ENCODE results near the gene CDKL1.
"Not testable (repeated sequence)": the region's sequence is repeated elsewhere in the genome, so short reads cannot be mapped to it uniquely, and the experiment has no call there.

The CDKL1 gene

DNA sequence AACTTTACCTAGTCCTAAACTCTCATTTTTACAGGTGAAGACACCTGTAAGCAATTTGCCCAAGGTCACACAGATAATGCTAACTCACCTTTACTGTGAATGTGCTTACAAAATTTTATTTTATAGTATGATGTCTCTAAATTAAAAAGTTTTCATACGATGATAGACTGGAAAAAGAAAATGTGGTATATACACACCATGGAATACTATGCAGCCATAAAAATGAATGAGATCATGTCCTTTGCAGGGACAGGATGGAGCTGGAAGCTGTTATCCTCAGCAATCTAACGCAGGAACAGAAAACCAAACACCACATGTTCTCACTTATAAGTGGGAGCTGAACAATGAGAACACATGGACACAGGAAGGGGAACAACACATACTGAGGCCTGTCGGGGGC lies 40.4 kb downstream of the CDKL1 start:
- DNase-seq = not testable (repeated sequence)

DNA sequence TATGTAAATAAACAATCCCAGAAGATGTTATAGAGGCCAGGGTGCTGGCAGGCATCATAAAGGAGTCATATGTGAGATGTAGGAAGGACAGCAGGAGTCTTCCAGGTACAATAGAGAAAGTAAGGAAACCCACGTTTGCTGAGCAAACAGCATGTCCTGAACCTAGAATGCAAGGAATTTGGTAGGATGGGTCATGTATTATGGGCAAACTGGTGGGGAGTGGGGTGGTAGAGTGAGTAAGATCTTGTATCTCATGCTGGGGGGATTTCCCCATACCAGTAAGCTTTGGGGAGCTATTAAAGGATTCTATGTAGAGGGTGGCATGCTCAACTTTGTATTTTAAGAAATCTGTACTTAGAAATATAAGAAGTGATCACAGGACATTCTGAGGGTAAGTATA lies 41.0 kb downstream of the CDKL1 start:
- DNase-seq = no peak

DNA sequence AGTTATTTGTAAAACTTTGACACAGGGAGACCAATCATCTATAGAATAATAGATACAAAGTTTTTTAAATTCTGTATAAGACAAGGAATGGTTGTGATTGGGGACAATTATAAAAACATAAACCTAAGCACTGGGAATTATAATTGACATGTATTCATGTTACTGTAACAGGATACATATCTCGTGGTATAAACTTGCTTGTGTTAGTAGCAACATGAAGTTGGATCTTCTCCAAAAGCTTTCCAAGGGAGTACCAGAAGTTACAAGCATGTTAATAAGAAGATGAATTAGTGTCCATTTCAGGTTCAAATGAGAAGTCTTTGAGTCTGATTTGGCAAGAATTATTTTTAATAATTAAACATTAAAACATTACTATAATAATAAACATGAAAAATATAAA lies 42.2 kb downstream of the CDKL1 start:
- no peak for DNase-seq

DNA sequence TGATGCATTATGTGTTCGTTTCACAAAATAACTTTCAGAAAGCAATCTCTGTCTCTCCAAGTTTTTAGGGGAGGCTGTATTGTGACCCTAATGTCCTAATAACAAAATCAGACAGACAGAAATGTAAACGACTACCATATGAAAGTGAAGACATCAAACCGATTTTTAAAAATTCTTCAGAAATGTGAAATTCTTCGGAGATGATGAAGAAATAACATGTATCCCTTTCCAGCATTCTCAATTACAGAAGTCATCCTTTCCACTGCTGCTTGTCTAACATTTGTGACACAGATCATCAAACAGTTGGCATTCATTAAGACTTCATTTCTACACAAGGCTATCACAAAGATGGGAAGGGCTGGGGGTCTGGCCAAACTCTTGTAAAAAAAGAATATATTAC lies 43.6 kb downstream of the CDKL1 start:
- DNase-seq = no peak

DNA sequence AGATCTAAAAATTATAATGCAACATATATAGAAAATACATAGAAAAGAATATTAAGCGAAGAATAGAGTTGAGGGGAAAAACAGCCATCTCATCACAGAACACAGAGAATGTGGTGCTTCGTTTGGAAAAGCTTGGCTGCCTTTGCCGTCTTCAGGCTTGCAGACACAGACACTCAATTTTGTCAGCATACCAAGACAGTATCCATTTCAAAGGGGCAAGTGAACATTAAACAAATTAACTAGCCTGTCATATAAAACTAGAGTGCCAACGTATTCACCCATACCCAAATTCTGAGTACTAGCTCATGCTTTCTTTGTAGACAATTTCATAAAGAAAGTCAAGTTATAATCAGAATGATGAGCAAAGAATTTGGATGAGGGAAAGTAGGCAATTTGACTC lies 44.1 kb downstream of the CDKL1 start:
- DNase-seq = no peak

DNA sequence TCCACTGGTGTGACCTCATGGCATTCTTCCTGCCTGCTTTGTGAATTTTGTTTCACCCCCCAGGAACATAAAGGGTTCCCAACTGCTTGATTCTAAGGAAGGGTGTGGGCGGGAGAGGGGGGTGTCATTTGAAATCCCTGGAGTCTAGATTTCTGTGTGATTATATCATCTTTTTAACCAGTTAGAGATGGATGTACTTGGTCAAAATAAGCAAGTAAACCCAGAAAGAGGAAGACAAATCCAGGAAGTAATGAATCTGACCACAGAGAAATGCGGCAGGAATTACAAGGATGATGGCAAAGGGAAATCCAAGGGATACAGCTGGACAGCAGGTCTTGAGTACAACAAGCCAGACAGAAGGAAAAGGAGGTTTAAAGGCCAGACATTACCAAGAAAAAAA lies 45.7 kb downstream of the CDKL1 start:
- DNase-seq = no peak

DNA sequence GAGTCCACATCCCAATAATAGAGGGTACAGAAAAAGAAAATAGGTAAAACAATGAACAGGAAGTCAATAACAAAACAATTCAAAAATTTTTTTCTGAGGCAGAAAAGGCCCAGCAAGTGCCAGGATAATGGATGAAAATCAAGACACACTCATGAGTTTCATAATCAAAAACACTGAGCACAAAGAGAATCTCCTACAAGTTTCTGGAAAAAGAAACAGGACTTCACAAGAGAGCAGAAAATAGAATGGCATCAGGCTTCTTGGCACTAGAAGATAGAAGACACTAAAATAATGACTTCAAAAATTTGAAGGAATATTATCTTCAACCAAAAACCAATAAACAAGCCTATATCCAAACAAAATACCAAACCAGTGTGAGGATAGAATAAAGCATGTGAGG lies 47.7 kb downstream of the CDKL1 start:
- no peak for DNase-seq

DNA sequence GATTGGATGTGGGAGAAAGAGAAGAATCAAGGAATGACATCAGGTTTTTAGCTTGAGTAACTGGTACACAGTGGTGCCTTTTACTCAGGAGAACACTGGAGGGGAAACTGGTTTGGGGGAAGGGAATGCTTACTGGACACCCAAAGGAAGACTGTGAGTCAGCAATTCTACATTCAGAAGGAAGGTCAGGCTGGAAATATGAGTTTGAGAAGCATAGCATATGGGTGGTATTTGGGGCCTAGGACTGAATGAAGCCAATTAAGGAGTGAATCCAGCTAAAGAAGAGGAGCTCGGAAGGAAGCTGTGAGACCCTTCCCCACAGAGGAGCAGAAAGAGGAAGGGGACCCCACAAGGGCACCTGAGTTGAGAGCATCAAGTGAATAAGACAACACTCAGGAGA lies 49.2 kb downstream of the CDKL1 start:
- no peak for DNase-seq

DNA sequence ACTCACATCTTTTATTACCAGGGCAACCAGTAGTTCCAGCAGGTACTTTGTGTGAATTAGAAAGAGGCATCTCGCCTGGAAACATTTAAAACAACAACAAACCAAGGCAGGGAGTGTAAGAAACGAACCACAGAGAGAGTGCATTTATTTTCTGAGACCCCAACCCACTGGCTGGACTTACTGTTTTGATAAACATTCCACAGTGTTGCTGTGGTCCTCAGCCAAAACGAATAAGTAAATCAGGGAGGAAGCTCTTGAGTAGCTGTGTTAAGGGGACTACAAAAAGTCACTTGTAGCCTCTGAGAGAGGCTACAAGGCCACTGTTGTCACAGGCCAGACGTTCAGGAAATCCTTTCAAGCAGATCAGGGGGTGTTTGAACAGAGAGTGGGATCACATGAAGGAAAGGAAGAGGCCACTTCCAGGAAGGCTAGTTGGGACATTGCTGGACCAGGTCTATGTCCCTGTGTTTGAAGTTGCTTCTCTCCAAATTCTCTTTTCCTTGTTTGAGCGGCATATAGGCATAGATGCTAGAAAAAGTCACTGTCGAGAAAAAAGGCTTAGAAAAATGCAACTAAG lies 50.7 kb downstream of the CDKL1 start:
- no peak for DNase-seq

DNA sequence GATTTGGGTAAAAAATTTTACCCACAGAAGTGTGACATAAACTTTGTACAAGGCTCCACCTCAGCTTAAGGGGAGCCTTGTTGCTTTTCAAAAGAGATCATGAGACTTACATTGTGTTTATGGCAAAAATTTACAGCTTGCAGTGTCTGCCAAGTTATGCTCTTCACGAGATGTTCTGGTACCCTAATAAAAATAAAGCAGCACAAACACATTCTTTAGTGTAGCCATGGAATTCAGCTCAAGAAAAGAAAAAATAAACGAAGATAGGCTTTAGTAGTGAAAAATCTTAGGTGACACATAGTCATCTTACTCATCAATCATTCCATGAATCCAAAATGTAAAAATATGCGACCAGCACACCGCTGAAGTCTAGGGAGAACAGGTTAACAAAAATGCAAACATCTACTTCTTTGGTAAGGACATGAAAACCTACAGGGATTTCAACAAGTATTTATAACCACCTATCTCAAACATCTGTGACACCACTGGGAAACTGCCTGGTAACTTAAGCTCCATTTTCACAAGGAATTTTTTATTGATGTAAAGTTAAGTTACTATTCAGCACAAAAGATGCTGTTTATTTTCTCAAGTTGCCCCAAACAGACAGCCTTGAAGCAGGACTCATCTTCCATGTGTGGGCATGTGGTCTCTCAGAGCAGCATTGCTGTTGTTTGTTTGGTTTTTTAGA lies 51.7 kb downstream of the CDKL1 start:
- no peak for DNase-seq

DNA sequence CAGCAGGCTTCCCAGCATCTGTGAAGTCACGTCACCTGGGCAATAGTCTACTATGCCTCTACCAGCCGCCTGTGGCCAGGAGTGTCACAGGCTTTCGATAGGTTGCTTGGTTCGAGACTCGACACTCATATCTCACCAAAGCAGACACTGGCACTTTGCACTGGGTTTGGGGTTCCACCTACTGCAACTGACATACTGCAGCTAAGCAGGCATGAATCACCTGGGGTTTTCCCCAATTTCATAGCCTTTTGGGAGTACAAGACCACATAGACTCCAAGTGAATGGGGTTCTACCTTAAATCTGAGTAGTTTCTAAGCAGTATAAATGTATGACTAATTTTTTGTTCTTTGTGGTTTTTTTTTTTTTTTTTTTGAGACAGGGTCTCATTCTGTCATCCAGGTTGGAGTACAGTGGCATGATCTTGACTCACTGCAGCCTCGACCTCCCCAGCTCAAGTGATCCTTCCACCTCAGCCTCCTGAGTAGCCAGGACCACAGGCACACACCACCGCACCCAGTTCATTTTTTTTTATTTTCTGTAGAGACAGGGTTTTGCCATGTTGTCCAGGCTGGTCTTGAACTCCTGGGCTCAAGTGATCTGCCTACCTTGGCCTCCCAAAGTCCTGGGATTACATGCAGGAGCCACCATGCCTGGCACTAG lies 52.4 kb downstream of the CDKL1 start:
- DNase-seq = no peak

DNA sequence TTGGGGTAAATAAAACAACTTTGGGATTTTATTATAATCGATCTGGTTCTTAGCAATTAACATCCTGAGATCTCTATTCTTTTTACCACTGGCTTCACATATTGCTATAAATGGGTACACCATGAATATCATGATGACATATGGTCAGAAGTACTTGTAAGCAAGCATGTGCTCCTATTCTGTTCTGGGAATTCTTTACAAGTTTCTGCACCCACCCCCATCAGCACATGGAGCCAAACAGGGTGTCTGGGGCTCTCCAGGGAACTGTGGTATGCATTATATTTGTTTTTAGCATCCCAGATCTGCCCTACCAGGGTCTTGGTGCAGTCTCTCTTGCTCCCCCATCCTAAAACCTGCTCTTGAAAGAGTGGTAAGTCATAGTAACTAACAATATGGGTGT lies 53.2 kb downstream of the CDKL1 start:
- no peak for DNase-seq

DNA sequence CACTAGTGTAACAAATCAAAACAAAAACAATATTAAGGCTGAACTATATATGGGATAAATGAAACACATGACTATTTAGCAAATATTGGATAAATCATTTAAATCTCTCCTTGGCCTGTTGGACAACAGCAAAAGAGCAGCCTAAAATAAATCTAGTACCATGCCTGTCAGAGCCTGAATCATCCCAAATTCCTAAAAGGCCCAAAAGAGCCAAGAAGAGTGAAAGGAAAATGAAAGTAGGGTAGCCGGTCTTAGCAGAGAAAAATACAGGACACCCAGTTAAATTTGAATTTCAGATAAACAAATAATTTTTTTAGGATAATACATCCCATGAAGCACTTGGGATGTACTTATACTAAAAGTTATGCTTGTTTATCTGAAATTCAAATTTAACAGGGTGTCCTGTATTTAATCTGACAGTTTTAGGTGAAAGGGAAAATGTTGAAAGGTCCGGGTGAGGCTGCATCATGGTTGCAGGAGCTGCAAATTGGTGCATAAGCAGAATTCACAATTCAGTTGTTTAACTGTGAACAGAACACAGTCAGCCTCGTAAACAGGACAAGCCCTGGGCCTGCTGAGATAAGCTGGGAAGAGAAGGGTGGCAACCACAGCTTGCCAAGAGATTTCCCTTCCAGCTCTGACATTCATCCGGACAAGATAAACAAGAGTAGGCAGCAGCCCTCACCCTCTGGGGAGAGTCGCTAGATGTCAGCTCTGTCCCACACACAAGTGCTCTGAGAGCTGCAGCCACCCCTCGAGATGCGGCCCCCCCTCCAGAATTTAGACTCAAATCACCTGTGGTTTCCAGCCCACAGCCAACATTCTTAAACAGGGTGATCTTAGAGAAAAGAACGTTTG lies 54.2 kb downstream of the CDKL1 start:
- DNase-seq = peak in 1 of 2 experiments; percentile 16

DNA sequence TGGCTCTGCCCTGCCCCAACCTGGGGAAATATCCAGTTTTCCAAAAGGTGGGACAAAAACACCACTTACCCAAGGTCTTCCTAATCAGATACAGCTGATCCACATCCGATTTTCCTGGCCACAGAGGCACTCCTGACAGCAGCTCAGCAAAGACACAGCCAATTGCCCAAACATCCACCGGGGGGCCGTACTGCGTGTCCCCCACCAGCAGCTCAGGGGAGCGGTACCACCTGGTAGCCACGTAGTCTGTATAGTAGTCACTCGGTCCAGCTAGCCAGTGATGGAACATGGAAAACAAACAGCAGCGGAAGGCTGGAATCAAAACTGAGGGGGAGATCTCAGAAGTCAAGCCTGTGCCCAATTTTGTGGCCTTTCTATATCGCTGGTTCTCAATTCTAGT lies 55.7 kb downstream of the CDKL1 start:
- no peak for DNase-seq

DNA sequence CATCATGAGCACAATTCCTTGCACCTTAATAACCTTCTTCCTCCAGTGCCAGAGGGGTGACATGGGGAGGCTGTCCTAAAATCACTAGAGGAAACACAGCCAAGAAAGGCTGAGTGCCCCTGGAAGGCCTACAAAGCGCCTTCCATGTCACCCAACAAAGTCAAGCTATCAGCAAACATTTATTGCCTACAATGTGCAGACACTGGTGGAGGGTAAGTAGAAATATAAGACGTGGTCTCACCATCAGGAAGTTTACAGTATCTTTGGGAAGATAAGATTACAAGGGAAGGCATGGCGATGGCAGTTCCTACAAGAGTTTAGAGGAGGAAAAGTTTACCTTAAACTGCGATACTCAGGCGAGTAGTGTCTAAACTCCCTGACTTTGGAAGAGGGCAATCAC lies 56.6 kb downstream of the CDKL1 start:
- DNase-seq = no peak

DNA sequence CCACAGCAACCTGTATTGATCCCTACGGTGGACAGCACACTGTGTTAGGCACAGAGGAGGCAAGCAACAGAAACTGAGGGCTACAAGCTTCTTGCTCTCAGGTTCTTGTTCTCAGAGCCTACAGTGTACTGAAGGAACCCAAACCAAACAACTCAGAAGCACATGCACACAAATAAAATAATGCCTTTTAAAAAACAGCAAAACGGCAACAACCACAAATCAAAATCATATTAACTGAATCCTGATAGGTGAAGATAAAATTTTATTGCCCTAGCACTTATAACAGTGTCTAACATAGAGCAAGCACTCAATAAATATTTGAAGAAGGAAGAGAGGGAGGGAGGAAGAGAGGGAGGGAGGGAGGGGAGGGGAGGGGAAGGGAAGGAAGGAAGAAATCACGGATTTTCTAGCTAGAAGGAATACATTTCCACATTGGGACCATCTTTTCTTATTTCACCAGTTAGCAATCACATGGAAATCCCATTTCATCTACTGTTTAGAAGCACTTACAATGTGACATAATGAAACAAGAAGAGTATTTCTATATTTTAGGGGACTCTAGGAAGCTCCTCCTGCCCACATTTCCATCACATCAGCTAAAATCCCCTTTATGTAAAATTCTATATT lies 57.4 kb downstream of the CDKL1 start:
- DNase-seq = no peak

DNA sequence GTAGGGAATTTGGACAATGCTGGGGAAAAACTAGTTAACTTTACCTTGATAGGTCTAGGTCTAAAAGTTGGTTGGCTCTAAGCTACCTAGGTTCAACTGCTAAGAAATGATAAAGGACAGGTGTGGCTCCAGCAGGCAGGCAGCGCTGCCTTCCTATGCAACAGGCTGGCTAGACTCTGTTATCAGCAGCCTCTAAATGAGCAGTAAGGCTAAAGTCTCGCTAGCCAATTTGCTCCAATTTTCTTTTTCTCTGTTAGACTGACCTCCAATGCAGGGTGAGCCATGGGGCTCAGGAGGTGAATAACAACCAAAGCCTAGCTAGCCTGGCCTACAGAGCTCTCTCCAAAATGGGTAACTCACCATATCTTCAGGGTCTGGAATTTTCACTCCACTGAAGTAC lies 58.1 kb downstream of the CDKL1 start:
- no peak for DNase-seq

DNA sequence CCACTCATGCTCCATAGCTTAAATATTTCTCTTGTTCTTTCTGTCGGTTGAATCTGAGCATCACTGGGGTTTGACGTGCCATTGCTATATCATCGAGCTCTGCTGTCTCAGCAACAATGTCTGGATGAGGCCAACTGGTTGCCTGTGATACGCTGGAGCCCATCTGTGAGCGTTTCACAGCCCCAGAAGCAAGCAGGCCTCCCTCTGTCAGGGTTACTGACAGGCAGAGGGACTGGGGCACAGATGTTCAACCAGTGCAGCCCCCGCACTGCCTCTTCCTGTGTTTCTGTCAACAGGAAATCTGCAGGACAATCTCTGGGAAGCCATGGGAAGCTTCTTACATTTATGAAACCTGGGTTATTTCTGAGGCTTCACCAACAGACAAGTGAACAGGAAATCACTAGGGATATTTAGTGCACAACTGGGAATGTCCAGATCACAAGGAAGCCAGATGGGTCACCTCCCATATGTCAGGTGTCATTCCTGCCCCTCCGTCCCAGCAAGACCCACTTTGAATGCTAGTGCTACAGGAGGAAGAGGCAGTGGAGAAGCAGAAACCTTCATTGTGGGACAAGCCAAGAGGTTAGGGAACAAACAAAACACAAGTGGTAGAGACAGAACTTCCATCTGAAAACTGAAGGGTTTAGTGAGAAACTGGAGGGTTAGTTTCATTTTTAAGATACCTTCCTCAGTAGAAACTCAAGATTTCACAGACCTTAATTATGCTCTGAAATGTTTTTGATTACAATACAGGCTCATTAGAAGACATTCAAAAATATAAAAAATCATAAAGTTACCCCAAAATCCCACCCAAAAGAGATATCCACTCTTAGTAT lies 60.5 kb downstream of the CDKL1 start:
- no peak for DNase-seq

DNA sequence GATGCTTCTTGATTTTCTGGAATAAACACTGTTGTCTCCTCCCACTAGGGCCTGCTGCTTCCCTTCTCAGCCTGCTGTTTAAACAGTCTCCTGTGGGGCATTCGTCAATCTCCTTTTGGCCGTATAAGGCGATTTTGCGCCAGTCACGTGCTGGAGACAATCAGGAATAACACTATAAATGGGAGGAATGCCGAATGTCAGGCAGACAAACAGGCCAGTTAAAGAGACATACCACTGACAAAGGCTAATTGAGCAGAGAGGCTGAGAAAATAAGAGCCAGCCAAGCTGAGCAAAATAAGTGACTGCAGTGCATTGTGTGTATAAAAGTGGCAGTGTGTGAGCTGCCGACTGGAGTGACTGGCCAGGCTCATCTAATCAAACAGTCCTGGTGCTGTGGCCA lies 61.3 kb downstream of the CDKL1 start:
- peak; percentile 3 to 12 for DNase-seq

DNA sequence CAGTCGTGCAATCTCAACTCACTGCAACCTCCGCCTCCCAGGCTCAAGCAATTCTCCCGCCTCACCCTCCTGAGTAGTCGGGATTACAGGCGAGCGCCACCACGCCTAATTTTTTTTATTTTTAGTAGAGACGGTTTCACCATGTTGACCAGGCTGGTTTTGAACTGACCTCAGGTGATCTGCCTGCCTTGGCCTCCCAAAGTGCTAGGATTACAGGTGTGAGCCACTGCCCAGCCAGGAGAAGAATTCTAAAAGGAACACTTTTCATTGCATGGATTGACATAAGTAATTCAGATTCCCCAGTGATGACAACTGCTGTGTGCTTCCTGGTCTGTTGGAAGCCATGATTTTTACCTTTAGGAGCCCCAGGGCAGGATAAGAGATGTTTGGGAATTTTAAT lies 62.5 kb downstream of the CDKL1 start:
- DNase-seq = no peak

DNA sequence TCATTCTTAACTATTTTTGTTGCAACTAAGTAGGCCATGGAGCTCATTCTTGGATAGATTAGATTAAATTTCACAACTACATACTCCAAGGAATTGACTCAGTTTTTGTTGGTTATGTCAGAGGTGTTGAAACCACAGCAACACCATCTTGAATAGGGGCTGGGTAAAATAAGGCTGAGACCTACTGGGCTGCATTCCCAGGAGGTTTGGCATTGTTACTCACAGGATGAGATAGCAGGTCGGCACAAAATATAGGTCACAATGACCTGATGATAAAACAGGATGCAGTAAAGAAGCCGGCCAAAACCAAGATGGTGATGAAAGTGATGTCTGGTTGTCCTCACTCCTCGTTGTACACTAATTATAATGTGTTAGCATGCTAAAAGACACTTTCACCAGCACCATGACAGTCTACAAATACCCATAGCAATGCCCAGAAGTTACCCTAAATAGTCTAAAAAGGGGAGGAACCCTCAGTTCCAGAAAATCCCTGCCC lies 63.6 kb downstream of the CDKL1 start:
- no peak for DNase-seq

DNA sequence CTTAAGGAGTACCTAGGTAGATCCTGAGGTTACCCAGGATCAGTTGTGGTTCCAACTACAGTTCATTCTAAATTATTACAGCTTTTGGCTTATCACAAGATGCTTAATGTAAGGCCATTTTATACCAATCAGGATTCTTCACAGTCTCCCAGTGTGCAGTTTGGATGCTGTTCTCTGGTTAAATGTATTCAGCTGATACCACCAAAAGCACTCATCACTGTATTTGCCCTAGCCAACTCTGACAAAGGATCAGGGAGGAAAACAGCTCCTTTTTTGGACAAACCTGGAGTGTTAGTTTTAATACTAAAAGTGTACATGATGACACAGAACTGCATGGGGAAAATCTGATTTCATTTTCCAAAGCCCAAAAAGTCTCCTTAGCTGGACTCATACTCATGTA lies 65.1 kb downstream of the CDKL1 start:
- DNase-seq = no peak

All from NCI-H1930 (cell line).